GM23248 (cell line): ENCODE measurements around the gene CCDC171. TPM values are rescaled to one million over a fixed set of nuclear protein-coding genes. Genes with fewer than 3 reads are reported as not detected.

Experiments
- DNase-seq: peaks from one replicate; pipeline ENCODE4 v3.0.0-alpha.2; 2015
- H2AFZ ChIP-seq: fragments of 200-600 bp; sonication (generic); 2 replicates; pipeline ENCODE4 v1.6.1; 2016; ENCODE audit warnings: antibody characterized with exemption
- H3F3A ChIP-seq: fragments of 200-600 bp; sonication (generic); 2 replicates; pipeline ENCODE4 v1.6.1; 2016; ENCODE audit warnings: mild to moderate bottlenecking, antibody characterized with exemption, mixed run types; ENCODE audit not compliant: insufficient read depth
- H3K27ac ChIP-seq: fragments of 200-600 bp; sonication (generic); 2 replicates; pipeline ENCODE4 v1.5.1; 2016; ENCODE audit warnings: mild to moderate bottlenecking
- H3K27me3 ChIP-seq: fragments of 200-600 bp; sonication (generic); replicated peaks from 2 replicates; pipeline ENCODE4 v1.6.1; 2016; ENCODE audit warnings: mild to moderate bottlenecking; ENCODE audit not compliant: insufficient read depth
- H3K36me3 ChIP-seq: fragments of 200-600 bp; sonication (generic); 2 replicates; pipeline ENCODE4 v1.6.1; 2016; ENCODE audit warnings: low read depth, mild to moderate bottlenecking
- H3K4me1 ChIP-seq: fragments of 200-600 bp; sonication (generic); 2 replicates; pipeline ENCODE4 v1.6.1; 2016; ENCODE audit warnings: mild to moderate bottlenecking; ENCODE audit not compliant: insufficient read depth
- H3K4me2 ChIP-seq: fragments of 200-600 bp; sonication (generic); one replicate; pipeline ENCODE4 v1.6.1; 2016; ENCODE audit warnings: mild to moderate bottlenecking; ENCODE audit not compliant: unreplicated experiment
- H3K4me3 ChIP-seq: fragments of 200-600 bp; sonication (generic); 2 replicates; pipeline ENCODE4 v1.5.1; 2016; ENCODE audit warnings: mild to moderate bottlenecking
- H3K79me2 ChIP-seq: fragments of 200-600 bp; sonication (generic); 2 replicates; pipeline ENCODE4 v1.6.1; 2016; ENCODE audit warnings: mild to moderate bottlenecking; ENCODE audit not compliant: insufficient read depth
- H3K9ac ChIP-seq: fragments of 200-600 bp; sonication (generic); 2 replicates; pipeline ENCODE4 v1.6.1; 2016; ENCODE audit warnings: mild to moderate bottlenecking
- H3K9me2 ChIP-seq: fragments of 200-600 bp; sonication (generic); 2 replicates; pipeline ENCODE4 v1.6.1; 2016; ENCODE audit warnings: mixed run types, mild to moderate bottlenecking, moderate library complexity; ENCODE audit not compliant: insufficient read depth
- H3K9me3 ChIP-seq: fragments of 200-600 bp; sonication (generic); one replicate; pipeline ENCODE4 v1.6.1; 2017; ENCODE audit warnings: low read depth
- H4K20me1 ChIP-seq: fragments of 200-600 bp; sonication (generic); 2 replicates; pipeline ENCODE4 v1.6.0; 2016; ENCODE audit not compliant: insufficient read depth
- EZH2 ChIP-seq: fragments of 200-600 bp; sonication (generic); IDR thresholded peaks from 2 replicates; pipeline ENCODE4 v1.6.1; 2018; ENCODE audit warnings: antibody characterized with exemption, mild to moderate bottlenecking; ENCODE audit not compliant: insufficient read depth, poor library complexity, severe bottlenecking
- EZH2phosphoT487 ChIP-seq: fragments of 200-600 bp; sonication (generic); IDR thresholded peaks from 2 replicates; pipeline ENCODE4 v1.6.1; 2018; ENCODE audit warnings: antibody characterized with exemption, moderate library complexity, mild to moderate bottlenecking, low read depth; ENCODE audit not compliant: insufficient read depth
- WGBS, 2 experiments: methylation state at CpG; one replicate each; pipeline ENCODE4 v1.1.6; 2015 to 2017; ENCODE audit warnings: low lambda C conversion rate in 2 of 2, low coverage in 1 of 2; ENCODE audit errors: missing lambda C conversion rate in 2 of 2; 5-methylcytosine and 5-hydroxymethylcytosine counted together
- in situ Hi-C: fragments of 300-500 bp; cut with MboI; formaldehyde crosslinking; loops from 2 replicates; pipeline ENCODE4 v1.15.0; 2020
- polyA plus RNA-seq: library from polyadenylated mRNA; unstranded; fragments of >200 nt; fragmentation: Nextera tagmentation; extraction: Ambion mirVana; gene quantifications from 2 replicates; pipeline ENCODE4 v1.2.1, GENCODE V29; 2016
- total RNA-seq: library from RNA; depleted of rRNA; stranded (reverse); fragments of >200 nt; shearing (Covaris generic); gene quantifications from 2 replicates; pipeline ENCODE4 v1.2.3, GENCODE V29; 2014

Gene CCDC171
- total and polyA plus RNA-seq, 2 experiments from 2014 or later = 0.99 to 3.5 TPM

DNA sequence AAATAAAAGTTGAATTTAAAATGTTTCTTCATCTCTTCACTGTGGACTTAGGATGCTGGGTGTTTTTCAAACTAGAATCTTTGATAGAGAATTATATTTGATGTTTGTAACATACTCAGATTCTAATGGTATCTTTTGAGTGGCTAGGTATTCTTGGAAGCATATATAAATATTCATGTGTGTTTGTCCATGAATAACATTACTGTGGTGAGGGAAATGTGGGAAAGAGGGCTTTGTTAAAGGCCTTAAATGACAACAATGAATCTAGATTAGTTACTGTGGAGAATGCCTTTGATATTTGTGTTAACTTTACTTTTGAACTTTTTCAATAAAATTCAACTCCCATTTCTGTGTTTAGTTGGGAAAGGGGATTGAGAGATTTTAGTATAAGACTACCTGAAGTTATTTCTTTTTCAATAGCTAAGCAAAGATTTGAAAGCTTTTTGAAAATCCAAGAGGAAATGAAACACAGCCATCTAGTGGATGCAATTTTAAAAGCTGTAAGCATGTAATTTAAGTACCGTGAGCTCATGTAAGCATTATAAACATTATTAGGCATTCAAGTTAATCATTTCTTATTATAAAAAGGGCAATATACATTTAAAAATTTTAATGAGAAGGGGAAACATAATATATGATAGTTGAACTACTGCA, 69.6 kb downstream of the CCDC171 start:
- Histone ChIP-seq H3K9me3 (no peaks in the 10 kb centered on the region), H2AFZ (peak overlapping the region; percentile 43), H3K79me2 (no peaks in the 10 kb centered on the region), H4K20me1 (no peaks in the 10 kb centered on the region), H3K27ac (no peak overlapping the region), H3K9ac (no peak overlapping the region), H3K4me2 (no peak overlapping the region), H3K9me2 (no peaks in the 10 kb centered on the region), H3K36me3 (no peaks in the 10 kb centered on the region), H3K4me1 (no peaks in the 10 kb centered on the region), H3K27me3 (no peaks in the 10 kb centered on the region), H3F3A (no peaks in the 10 kb centered on the region), H3K4me3 (no peak overlapping the region)
- TF ChIP-seq EZH2phosphoT487 (no peak), EZH2 (no peak)
- WGBS, 2 experiments = 47 to 56% methylated on average over 1 of the region's 1 CpG
- peak; percentile 28 for DNase-seq
- in situ Hi-C loops = no loop called here

DNA sequence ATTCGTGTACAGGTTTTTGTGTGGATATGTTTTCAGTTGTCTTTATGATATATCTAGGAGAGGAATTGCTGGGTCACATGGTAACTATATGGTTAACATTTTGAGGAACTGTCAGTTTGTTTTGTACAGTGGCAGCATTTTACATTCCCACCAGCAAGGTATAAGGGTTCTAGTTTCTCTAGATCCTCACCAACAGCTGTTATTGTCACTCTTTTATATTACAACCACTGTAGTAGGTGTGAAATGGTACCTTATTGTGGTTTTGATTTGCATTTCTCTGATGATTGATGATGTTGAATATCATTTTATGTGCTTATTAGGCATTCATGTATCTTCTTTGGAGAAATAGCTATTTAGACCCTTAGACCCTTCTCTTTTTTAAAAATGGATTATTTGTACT, 82.9 kb downstream of the CCDC171 start:
- DNase-seq = no peak
- Histone ChIP-seq H4K20me1 (no peaks in the 10 kb centered on the region), H3K4me2 (no peak overlapping the region), H3K27me3 (no peaks in the 10 kb centered on the region), H3K4me3 (no peak overlapping the region), H3K9ac (no peak overlapping the region), H3K79me2 (no peaks in the 10 kb centered on the region), H3K9me2 (no peaks in the 10 kb centered on the region), H2AFZ (no peak overlapping the region), H3K9me3 (no peaks in the 10 kb centered on the region), H3K36me3 (no peaks in the 10 kb centered on the region), H3F3A (no peaks in the 10 kb centered on the region), H3K27ac (no peak overlapping the region), H3K4me1 (no peaks in the 10 kb centered on the region)
- in situ Hi-C loops = no loop called here
- 78 to 92% methylated on average over 1 of the region's 1 CpG for WGBS, 2 experiments
- TF ChIP-seq EZH2phosphoT487 (no peak), EZH2 (no peak)

DNA sequence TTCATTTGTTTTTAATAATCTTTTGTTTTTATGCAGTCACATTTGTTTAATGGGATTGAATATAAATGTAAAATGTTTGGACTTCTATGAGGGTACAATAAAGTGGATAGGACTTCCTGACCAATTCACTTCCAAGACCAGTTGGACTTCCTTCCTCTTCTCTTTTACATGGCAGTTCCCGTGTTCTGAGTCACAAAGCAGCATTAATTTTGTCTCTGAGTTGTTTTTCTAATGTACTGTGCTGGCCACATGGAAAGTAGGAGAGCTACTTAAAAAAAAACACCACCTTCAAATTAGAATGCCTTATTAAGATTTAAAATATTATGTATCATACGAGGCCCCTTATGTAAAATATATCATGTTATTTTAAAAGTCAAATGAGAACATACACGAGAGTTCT, 87.3 kb downstream of the CCDC171 start:
- Histone ChIP-seq H3K4me2 (no peak overlapping the region), H3K9me2 (no peaks in the 10 kb centered on the region), H3K4me1 (no peaks in the 10 kb centered on the region)

DNA sequence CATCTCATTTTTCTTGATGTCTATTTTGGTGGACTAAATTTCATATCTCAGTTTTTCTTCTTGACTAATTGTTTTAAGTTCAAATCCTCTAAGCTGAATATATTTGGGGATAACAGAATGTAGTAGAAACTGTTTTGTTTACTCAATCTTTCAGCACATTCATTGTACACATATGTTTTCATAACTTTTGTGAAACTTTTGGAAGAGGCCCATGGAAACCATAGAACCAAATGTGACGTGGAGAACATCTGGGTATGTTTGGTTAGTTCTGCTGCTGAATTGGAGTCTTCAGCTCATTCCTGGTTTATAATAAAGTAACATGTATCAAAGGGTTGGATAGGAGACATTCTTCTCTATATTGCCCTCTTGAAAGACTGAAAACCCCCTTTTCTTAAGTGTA, 88.4 kb downstream of the CCDC171 start:
- Histone ChIP-seq H4K20me1 (no peaks in the 10 kb centered on the region), H3K9ac (no peak overlapping the region), H3K4me2 (no peak overlapping the region), H3K79me2 (no peaks in the 10 kb centered on the region), H3K9me2 (no peaks in the 10 kb centered on the region), H3K9me3 (no peaks in the 10 kb centered on the region), H3K27me3 (no peaks in the 10 kb centered on the region), H3F3A (no peaks in the 10 kb centered on the region), H3K27ac (no peak overlapping the region), H2AFZ (no peak overlapping the region), H3K4me3 (no peak overlapping the region), H3K4me1 (no peaks in the 10 kb centered on the region), H3K36me3 (no peaks in the 10 kb centered on the region)
- TF ChIP-seq EZH2 = no peak
- DNase-seq = peak; percentile 0
- 48 to 63% methylated on average over 1 of the region's 1 CpG for WGBS, 2 experiments
- in situ Hi-C loops = no loop called here

More for the DNA sequence above, 87.3 kb downstream of the CCDC171 start:
- Histone ChIP-seq H3K36me3 (no peaks in the 10 kb centered on the region), H3K9me3 (no peaks in the 10 kb centered on the region), H4K20me1 (no peaks in the 10 kb centered on the region), H3K4me3 (no peak overlapping the region), H2AFZ (no peak overlapping the region), H3K27ac (no peak overlapping the region), H3F3A (no peaks in the 10 kb centered on the region), H3K79me2 (no peaks in the 10 kb centered on the region), H3K27me3 (no peaks in the 10 kb centered on the region), H3K9ac (no peak overlapping the region)
- no peak for TF ChIP-seq EZH2
- no peak for TF ChIP-seq EZH2phosphoT487
- DNase-seq = no peak
- WGBS, 2 experiments = 75 to 83% methylated on average over 3 of the region's 3 CpGs
- in situ Hi-C loops = no loop called here

DNA sequence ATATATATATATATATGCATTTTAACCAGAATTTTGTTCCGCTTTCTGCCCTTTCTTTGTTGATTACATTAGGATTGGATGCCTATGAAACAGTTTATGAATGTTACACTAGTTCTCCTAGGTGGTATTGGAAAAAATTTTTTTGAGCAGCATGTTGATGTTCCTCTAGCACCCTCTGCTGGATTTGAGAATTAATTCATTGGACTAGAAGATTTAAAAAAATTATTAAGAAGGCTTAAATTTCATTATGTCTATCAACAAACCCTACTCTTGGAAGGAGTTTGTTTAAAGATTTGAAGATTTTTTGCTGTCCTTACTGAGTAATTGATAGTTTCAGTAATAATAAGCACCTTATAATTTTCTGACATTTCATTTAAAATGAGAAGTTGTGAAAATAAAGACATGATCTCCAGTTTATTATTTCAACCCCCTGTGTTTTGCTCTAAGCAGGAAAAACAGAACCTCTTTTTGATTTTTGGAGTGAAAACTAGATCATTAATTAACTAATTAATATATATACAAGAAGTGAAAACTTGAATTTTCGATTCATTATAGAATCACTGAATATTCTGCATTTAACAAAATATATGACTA, 89.6 kb downstream of the CCDC171 start:
- H3K9ac ChIP-seq = no peak overlapping the region
- no peaks in the 10 kb centered on the region for H3K27me3 ChIP-seq
- no peaks in the 10 kb centered on the region for H3K36me3 ChIP-seq
- H3K79me2 ChIP-seq = no peaks in the 10 kb centered on the region
- no peaks in the 10 kb centered on the region for H3K4me1 ChIP-seq
- 21 to 46% methylated on average over 2 of the region's 2 CpGs for WGBS, 2 experiments
- no peak overlapping the region for H2AFZ ChIP-seq
- no peak overlapping the region for H3K4me2 ChIP-seq
- H3K27ac ChIP-seq = no peak overlapping the region
- H4K20me1 ChIP-seq = no peaks in the 10 kb centered on the region
- no peak overlapping the region for H3K4me3 ChIP-seq
- peak; percentile 72 for DNase-seq
- TF ChIP-seq EZH2phosphoT487 (no peak), EZH2 (no peak)
- no peaks in the 10 kb centered on the region for H3F3A ChIP-seq
- no peaks in the 10 kb centered on the region for H3K9me3 ChIP-seq
- H3K9me2 ChIP-seq = no peaks in the 10 kb centered on the region
- in situ Hi-C loops = no loop called here
